ENCODE results near the gene SLC16A13. TPM values are rescaled to one million over a fixed set of nuclear protein-coding genes. Genes with fewer than 3 reads are reported as not detected.
"Not testable (repeated sequence)": the region's sequence is repeated elsewhere in the genome, so short reads cannot be mapped to it uniquely, and the experiment has no call there.

Gene SLC16A13
- total RNA-seq, 1 experiment from 2014 or later, result 11.7 TPM

DNA sequence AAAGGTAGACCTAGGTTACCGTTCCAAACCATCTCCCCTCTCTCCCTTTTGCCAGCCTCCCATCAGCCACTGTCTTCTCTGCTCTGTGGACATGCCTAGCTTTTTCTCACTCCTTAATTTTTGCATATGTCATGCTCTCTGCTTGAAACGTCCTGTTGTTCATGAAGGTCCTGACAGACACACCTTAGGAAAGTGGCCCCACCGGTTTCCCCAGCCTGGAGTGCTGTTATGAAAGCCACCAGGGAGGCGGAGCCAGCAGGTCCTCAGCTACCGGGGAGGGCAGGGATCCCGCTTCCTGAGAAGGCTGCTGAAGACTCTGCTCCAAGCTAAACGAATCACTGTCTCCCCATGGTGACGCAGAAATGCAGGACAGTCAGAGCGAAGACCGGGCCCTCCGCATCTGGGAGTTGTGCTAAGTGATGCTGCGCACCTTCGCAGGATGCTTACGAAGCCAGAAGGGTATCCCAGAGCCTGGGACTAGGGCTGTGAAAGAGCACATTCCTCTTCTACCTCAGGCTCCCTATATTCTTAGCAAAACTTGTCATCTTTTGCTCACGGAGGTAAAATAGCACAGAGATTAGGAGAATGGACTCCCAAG, 10.4 kb downstream of the SLC16A13 start:
- no peaks in the 10 kb centered on the region for H3K36me3 ChIP-seq (ENCODE audit: insufficient read depth, low read length, poor library complexity, severe bottlenecking)
- no peaks in the 10 kb centered on the region for H3K9me3 ChIP-seq (ENCODE audit: low read depth, low read length, poor library complexity, severe bottlenecking)
- H3K27ac ChIP-seq (ENCODE audit: low read depth, low read length, poor library complexity, severe bottlenecking), result no peak overlapping the region
- no peak for DNase-seq (ENCODE audit: low spot score)
- H3K4me3 ChIP-seq (ENCODE audit: low read depth, low read length, poor library complexity, severe bottlenecking), result peak overlapping the region; percentile 9
- intact Hi-C loops (cut with micrococcal nuclease; ENCODE audit: unreplicated experiment), result loop anchor here (2.0 to 10.0 kb wide), 3 partner anchors 251 to 639 kb away; partner anchors contain the start of genes TP53 and WRAP53
- no peaks in the 10 kb centered on the region for H3K27me3 ChIP-seq (replicated peaks; ENCODE audit: insufficient read depth, low read depth, low read length, poor library complexity)
- BruUV-seq (replicated peaks), result no TSS peak
- TF ChIP-seq, protein P1, sequence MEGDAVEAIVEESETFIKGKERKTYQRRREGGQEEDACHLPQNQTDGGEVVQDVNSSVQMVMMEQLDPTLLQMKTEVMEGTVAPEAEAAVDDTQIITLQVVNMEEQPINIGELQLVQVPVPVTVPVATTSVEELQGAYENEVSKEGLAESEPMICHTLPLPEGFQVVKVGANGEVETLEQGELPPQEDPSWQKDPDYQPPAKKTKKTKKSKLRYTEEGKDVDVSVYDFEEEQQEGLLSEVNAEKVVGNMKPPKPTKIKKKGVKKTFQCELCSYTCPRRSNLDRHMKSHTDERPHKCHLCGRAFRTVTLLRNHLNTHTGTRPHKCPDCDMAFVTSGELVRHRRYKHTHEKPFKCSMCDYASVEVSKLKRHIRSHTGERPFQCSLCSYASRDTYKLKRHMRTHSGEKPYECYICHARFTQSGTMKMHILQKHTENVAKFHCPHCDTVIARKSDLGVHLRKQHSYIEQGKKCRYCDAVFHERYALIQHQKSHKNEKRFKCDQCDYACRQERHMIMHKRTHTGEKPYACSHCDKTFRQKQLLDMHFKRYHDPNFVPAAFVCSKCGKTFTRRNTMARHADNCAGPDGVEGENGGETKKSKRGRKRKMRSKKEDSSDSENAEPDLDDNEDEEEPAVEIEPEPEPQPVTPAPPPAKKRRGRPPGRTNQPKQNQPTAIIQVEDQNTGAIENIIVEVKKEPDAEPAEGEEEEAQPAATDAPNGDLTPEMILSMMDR (conservative IDR thresholded peaks at IDR 0.05; ENCODE audit: low read depth, low read length), result no peak
- TF ChIP-seq EZH2 (IDR thresholded peaks at IDR 0.05; ENCODE audit: borderline replicate concordance, low read depth, low read length, poor library complexity, severe bottlenecking), result no peak
- peaks cover 20% of the 10 kb centered on the region for H3K4me1 ChIP-seq (ENCODE audit: insufficient read depth, low read length, poor library complexity, severe bottlenecking)
- CTCF ChIA-PET, result interaction anchor here (0.6 to 2.1 kb wide), 15 partner anchors 8 to 543 kb away, joined by 3 to 19 read pairs (median 4); partner anchors contain the start of gene SLC16A13
- POLR2A ChIA-PET (ENCODE audit: low non-redundant PET), result no interaction called here

DNA sequence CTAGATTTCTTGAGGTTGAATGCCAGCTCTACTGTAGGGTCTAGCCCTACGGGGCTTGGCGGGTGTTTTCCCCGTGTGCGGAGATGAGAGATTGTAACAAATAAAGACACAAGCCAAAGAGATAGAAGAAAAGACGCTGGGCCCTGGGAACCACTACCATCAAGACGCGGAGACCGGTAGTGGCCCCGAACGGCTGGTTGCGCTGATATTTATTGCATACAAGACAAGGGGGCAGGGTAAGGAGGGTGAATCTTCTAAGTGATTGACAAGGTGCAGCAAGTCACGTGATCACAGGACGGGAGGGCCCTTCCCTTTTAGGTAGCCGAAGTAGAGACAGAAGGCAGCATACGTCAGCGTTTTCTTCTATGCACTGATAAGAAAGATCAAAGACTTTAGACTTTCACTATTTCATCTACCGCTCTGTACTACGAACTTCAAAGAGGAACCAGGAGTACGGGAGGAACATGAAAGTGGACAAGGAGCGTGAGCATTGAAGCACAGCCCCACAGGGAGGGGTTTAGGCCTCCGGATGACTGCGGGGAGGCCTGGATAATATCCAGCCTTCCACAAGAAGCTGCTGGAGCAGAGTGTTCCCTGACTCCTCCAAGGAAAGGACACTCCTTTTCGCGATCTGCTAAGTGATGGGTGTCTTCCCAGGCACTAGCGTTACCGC, 11.0 kb downstream of the SLC16A13 start:
- BruUV-seq (replicated peaks); POLR2A ChIA-PET (ENCODE audit: low non-redundant PET): not testable (repeated sequence)

DNA sequence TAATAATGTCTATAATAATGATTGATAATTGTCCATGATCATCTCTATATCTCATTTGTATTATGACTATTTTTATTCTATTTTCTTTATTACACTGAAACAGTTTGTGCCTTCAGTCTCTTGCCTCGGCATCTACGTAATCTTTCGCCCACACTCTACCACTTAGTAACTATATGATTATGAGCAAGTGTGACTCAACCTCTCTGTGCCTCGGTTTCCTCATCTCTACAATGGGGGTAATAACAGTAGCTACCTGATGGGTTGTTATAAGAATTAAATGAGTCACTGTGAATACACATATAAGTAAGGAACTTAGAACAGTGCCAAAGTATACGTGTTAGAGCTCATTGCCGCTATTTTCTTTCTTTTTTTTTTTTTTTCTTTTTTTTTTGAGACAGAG, 11.8 kb downstream of the SLC16A13 start:
- TF ChIP-seq EZH2 (IDR thresholded peaks at IDR 0.05; ENCODE audit: borderline replicate concordance, low read depth, low read length, poor library complexity, severe bottlenecking), result no peak
- TF ChIP-seq, protein P1 (conservative IDR thresholded peaks at IDR 0.05; ENCODE audit: low read depth, low read length), result no peak
- Histone ChIP-seq H3K9me3 (ENCODE audit: low read depth, low read length, poor library complexity, severe bottlenecking) (no peaks in the 10 kb centered on the region), H3K4me1 (ENCODE audit: insufficient read depth, low read length, poor library complexity, severe bottlenecking) (peaks cover 20% of the 10 kb centered on the region), H3K27ac (ENCODE audit: low read depth, low read length, poor library complexity, severe bottlenecking) (no peak overlapping the region), H3K4me3 (ENCODE audit: low read depth, low read length, poor library complexity, severe bottlenecking) (no peak overlapping the region), H3K27me3 (replicated peaks; ENCODE audit: insufficient read depth, low read depth, low read length, poor library complexity) (no peaks in the 10 kb centered on the region), H3K36me3 (ENCODE audit: insufficient read depth, low read length, poor library complexity, severe bottlenecking) (no peaks in the 10 kb centered on the region)
- intact Hi-C loops (cut with micrococcal nuclease; ENCODE audit: unreplicated experiment), result loop anchor here (2.0 to 10.0 kb wide), 3 partner anchors 249 to 637 kb away; partner anchors contain the start of genes TP53 and WRAP53
- no peak for DNase-seq (ENCODE audit: low spot score)
- BruUV-seq (replicated peaks), result no TSS peak
- ChIA-PET CTCF (interaction anchor here (0.6 kb wide), 1 partner anchor 57 kb away, joined by 7 read pairs; no protein-coding TSS in a partner anchor), POLR2A (ENCODE audit: low non-redundant PET) (interaction anchor here (0.6 kb wide), 1 partner anchor 334 kb away, joined by 5 read pairs; no protein-coding TSS in a partner anchor)

More for the DNA sequence above, 11.0 kb downstream of the SLC16A13 start:
- not testable (repeated sequence) for H3K36me3 ChIP-seq (ENCODE audit: insufficient read depth, low read length, poor library complexity, severe bottlenecking); H3K9me3 ChIP-seq (ENCODE audit: low read depth, low read length, poor library complexity, severe bottlenecking); H3K27me3 ChIP-seq (replicated peaks; ENCODE audit: insufficient read depth, low read depth, low read length, poor library complexity); H3K27ac ChIP-seq (ENCODE audit: low read depth, low read length, poor library complexity, severe bottlenecking)
- peak overlapping the region; percentile 9 for H3K4me3 ChIP-seq (ENCODE audit: low read depth, low read length, poor library complexity, severe bottlenecking)
- H3K4me1 ChIP-seq (ENCODE audit: insufficient read depth, low read length, poor library complexity, severe bottlenecking), result peaks cover 20% of the 10 kb centered on the region
- intact Hi-C loops (cut with micrococcal nuclease; ENCODE audit: unreplicated experiment), result loop anchor here (2.0 to 10.0 kb wide), 3 partner anchors 250 to 638 kb away; partner anchors contain the start of genes TP53 and WRAP53
- DNase-seq (ENCODE audit: low spot score), result peak; percentile 41
- CTCF ChIA-PET, result interaction anchor here (1.4 to 2.1 kb wide), 7 partner anchors 11 to 250 kb away, joined by 4 to 19 read pairs (median 9); partner anchors contain the start of gene SLC16A13
